Umbilical cord (tissue), 2 donors: ENCODE results near the gene DLX6. TPM values are rescaled to one million over a fixed set of nuclear protein-coding genes. Genes with fewer than 3 reads are reported as not detected.
"Not testable (repeated sequence)": the region's sequence is repeated elsewhere in the genome, so short reads cannot be mapped to it uniquely, and the experiment has no call there.

Source experiments
- DNase-seq: peaks from one replicate; pipeline ENCODE4 v3.0.0-alpha.2; 2015; ENCODE audit warnings: low spot score
- total RNA-seq: library from RNA; depleted of rRNA; stranded (reverse); fragments of >200 nt; gene quantifications from one replicate; pipeline ENCODE4 v1.2.3, GENCODE V29; 2014; ENCODE audit warnings: low replicate concordance; ENCODE audit not compliant: insufficient read depth

DLX6 gene
- total RNA-seq, 1 donor from 2014 or later = 2.4 TPM

- DNase-seq = no peak
Observed at GRCh38 chr7:97021747-97022490, 16.6 kb downstream of the DLX6 start.

GRCh38 chr7:97022491-97023306 lies 17.3 kb downstream of the DLX6 start:
- DNase-seq = no peak

DNA sequence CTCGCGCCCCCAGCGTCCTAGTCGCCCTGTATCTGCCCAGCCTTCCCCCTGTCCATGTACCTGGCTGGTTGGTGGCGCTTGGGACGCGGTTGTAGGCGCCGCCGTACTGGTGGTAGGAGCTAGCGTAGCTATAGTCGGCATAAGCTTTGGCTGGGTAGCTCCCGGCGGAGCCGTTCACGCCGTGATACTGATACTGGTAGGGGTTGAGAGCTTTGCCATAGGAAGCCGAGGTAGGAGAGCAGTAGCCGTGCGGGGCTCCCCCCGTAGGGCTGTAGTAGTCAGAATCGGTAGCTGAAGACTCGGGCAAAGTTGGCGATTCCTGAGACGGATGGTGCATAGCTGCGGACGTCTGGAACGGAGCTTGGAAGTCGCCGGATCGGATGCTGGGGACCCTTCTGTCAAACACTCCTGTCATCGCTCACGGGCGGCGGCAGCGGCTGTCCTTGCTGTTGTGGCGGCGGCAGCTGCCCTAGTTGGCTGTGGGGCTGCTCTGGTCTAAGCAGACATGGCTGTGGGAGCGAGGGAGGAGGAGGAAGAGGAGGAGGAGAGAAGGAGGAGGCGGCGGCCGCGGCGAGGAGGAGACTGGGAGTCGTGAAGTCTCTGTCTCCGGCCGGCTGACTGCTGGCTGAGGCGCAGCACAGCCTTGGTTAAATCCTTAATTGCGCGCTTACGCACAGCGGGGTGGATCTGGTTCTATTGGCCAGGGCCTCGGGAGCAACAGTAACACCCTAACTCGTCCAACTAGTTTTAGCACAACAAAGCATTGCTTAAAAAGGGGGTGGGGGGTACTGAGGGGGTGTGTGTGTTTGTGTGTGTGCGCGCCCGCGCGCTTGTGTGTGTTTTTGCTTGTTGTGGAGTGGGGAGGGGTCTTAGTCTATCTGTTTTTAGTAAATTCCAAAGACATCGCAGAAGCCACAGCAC lies 19.1 kb downstream of the DLX6 start, which contains the start of gene DLX5:
Gene DLX5 (minus strand): TSS at position 623 of the 921 bp plus-strand sequence. CDS start 208 bp downstream, at position 415.
- DNase-seq = peak; percentile 50

DNA sequence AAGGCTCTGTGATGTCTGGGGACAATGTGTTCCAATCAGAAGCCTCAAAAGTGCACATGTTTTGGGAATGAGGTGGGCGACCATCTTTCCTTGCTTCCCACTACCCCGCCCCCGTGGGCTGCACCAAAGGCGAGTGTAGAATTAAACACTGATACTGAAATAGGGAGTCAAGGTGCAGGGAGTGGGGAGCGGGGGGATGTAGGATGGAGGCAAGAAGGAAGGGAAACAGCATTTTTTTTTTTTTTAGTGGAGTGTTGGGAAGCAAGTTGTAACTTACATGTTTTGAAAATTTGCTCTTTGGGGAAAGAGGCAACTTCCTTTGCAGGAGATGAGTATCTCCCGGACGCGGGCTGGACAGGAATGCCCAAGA lies 19.8 kb downstream of the DLX6 start:
- DNase-seq = no peak

GRCh38 chr7:97025983-97026714 lies 20.8 kb downstream of the DLX6 start:
- DNase-seq = no peak

DNA sequence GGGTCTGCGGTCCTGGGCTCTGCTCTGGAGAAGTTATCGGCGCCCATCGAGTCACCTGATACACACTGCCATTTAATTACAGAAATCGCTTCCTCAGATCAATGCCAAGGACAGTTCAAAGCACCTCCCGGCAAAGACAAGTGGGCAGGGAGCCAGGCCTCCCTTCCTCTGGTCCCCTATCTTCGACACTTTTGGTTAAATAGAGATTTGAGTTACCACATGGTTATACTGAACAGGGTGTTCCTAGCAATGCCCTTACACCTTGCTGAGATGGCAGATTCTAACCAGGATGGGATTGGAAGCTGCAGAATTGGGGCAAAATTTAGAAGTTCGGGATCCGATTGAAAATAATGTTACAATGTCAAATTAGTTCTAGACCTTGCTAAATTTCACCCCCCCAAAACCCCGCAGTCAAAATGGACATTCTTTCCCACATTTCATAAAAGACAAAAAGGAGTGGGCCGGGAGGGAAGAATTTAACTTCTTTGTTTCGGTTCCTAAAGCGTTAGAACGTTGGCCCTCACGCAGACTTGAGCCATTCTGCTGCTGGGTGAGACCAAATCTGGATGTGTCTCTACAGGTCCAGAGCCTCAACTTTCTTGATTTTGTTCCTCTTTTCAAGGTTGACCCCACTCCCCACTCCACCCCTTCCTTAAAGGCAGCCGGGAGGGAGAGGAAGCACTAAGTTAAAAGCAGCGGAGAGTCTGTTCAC lies 21.5 kb downstream of the DLX6 start:
- no peak for DNase-seq

DNA sequence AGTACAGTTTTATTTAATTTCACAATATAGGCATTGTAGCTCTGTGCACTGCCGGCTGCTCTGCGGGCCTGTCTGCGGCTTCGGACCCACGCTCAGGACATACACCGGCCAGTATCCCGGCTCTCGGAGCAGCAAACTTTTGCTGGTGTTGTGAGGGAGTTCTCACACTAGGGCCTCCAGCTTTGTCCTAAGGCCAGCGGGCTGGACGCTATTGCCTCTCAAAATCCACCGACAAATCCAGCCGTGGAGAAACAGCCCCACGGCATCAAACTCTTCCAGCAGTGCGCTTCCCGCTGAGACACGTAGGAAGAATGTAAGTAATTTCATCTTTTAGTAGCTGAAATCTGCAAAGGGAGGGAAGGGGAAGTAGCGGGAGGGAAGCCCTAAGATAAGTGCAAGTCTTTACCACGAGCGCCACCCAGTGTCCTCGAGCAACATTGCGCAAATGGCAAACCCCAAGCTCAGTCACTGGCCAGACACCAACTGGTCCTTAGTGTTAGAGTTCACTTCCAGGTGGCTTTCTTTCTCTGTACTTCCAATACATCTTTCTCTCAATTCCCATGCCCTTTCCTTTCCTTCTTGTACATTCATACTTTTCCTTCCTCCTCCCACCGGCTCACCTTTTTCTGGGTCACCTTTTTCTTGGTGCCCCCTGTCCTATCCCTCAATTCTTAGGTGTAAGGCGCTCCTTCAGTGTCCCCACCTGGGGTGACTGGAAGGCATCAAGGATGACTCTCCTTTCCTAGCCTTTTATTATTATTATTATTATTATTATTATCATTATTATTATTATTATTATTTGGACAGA lies 22.3 kb downstream of the DLX6 start:
- DNase-seq = peak; percentile 89

- not testable (repeated sequence) for DNase-seq
Observed at GRCh38 chr7:97034213-97034852, 29.0 kb downstream of the DLX6 start.

DNA sequence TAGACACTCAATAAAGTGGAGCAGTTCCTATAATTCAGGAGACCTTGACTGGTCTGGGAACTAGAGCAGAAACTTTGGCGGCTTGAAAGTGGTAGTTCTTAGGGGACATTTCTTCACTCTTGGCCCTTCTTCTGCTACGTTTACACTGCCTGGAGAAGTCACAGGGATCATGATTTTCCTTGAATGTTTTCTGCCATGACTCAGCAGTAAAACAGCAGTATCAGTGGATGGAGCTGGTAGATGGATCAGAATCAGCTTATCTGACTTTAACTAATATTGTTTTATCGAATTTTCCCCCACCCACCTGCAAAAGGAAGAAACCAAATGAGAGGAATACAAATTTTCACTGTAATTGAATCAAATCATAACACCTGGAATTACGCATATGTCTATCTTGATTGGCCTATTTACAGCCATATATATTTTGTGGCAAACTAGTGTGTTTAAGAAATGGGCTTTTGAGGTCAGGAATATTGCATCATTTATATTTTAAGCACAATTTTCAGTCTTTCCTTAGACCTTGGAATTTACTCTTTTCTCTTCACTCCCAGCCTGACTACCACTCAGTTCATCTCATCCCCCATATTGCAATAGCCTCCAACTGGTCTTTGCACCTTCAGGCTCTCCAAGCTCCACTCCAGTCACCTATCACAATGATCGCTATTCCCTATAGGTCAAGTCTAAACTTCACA lies 34.2 kb downstream of the DLX6 start:
- DNase-seq = no peak

GRCh38 chr7:97043281-97043680 lies 37.9 kb downstream of the DLX6 start:
- no peak for DNase-seq

Other genes with a start within 250 kb of the DLX6 start
- gene DLX5, start 19.3 kb downstream of the DLX6 start, total RNA-seq = not detected
- gene SDHAF3, start 112.1 kb downstream of the DLX6 start, total RNA-seq = 25.0 TPM